K562 (cell line): Measurements from ENCODE around the gene SYT7. TPM values are rescaled to one million over a fixed set of nuclear protein-coding genes. Genes with fewer than 3 reads are reported as not detected.

ENCODE experiments used
- ARID2 ChIP-seq: fragments of 450-650 bp; IDR thresholded peaks from 2 replicates; pipeline ENCODE4 v1.6.1; 2017; ENCODE audit warnings: antibody characterized with exemption, mild to moderate bottlenecking
- ESRRB ChIP-seq: fragments of 250-450 bp; sonication (Bioruptor Pico); IDR thresholded peaks from 2 replicates; pipeline ENCODE4 v1.5.0; 2020; ENCODE audit warnings: mild to moderate bottlenecking, moderate library complexity, borderline replicate concordance
- ZBTB17 ChIP-seq: fragments of 450-650 bp; formaldehyde crosslinking; IDR thresholded peaks from 2 replicates; pipeline ENCODE4 v1.4.0; 2020; ENCODE audit warnings: mild to moderate bottlenecking
- ZNF408 ChIP-seq: fragments of 250-450 bp; sonication (Bioruptor Pico); IDR thresholded peaks from 2 replicates; pipeline ENCODE4 v1.4.0; 2020; ENCODE audit warnings: low read depth, mild to moderate bottlenecking, moderate library complexity
- polyA plus RNA-seq, 8 experiments: library from polyadenylated mRNA; depleted of rRNA in 4 of 8; stranded (reverse) in 5 of 8; unstranded in 3 of 8; fragments of >200 nt; fragmentation: Nextera tagmentation in 2 of 8; fragmentation: Illumina TruSeq in 1 of 8; extraction: Ambion mirVana in 2 of 8; extraction: Trizol in 1 of 8; gene quantifications; 2 replicates each; pipeline versions ENCODE4 v1.2.1 to v1.2.3, GENCODE V29; 2011 to 2014; ENCODE audit warnings: inconsistent platforms in 1 of 8, missing spikeins in 1 of 8
- total RNA-seq, 7 experiments: library from RNA; depleted of rRNA in 6 of 7; stranded (reverse); fragments of >200 nt in 6 of 7; fragmentation: Illumina TruSeq in 2 of 7; extraction: Trizol in 2 of 7; gene quantifications; 2 replicates each; pipeline versions ENCODE4 v1.2.1 to v1.2.3, GENCODE V29; 2011 to 2021; ENCODE audit warnings: low replicate concordance in 1 of 7
- TF ChIP-seq, protein P1 (sequence below), 2 experiments: fragments of 450-650 bp in 1 of 2; sonication (generic) in 1 of 2; formaldehyde crosslinking in 1 of 2; IDR thresholded peaks in 1 of 2; conservative IDR thresholded peaks in 1 of 2; 2 replicates each; pipeline versions ENCODE4 v1.6.1 to v1.8.1; 2016 to 2023; ENCODE audit warnings: mild to moderate bottlenecking in 2 of 2, moderate library complexity in 2 of 2, inconsistent platforms in 1 of 2, missing genetic modification reagents in 1 of 2
- TF ChIP-seq, protein P2 (sequence below): fragments of 250-450 bp; sonication (Bioruptor Pico); IDR thresholded peaks from 2 replicates; pipeline ENCODE4 v1.4.0; 2020; ENCODE audit warnings: mild to moderate bottlenecking, moderate library complexity, borderline replicate concordance
- TF ChIP-seq, protein P3 (sequence below): fragments of 250-450 bp; sonication (Bioruptor Pico); IDR thresholded peaks from 2 replicates; pipeline ENCODE4 v1.4.0; 2020; ENCODE audit warnings: mild to moderate bottlenecking
- TF ChIP-seq, protein P4 (sequence below): fragments of 450-650 bp; IDR thresholded peaks from 2 replicates; pipeline ENCODE4 v1.6.1; 2018; ENCODE audit not compliant: partially characterized antibody
- TF ChIP-seq, protein P5 (sequence below): fragments of 450-650 bp; IDR thresholded peaks from one replicate; pipeline ENCODE4 v1.6.1; 2018; ENCODE audit warnings: mild to moderate bottlenecking, moderate library complexity; ENCODE audit not compliant: partially characterized antibody
- TF ChIP-seq, protein P6 (sequence below): sonication (generic); formaldehyde crosslinking; IDR thresholded peaks from 2 replicates; pipeline ENCODE4 v1.8.0; 2023; ENCODE audit warnings: mild to moderate bottlenecking, missing genetic modification reagents

Gene SYT7
- total and polyA plus RNA-seq, 9 of the 15 experiments (the other 6 are each of a cell fraction or from before 2014, with no cell fraction given) = 0.01 to 0.51 (median 0.16) TPM; not detected in 1

DNA sequence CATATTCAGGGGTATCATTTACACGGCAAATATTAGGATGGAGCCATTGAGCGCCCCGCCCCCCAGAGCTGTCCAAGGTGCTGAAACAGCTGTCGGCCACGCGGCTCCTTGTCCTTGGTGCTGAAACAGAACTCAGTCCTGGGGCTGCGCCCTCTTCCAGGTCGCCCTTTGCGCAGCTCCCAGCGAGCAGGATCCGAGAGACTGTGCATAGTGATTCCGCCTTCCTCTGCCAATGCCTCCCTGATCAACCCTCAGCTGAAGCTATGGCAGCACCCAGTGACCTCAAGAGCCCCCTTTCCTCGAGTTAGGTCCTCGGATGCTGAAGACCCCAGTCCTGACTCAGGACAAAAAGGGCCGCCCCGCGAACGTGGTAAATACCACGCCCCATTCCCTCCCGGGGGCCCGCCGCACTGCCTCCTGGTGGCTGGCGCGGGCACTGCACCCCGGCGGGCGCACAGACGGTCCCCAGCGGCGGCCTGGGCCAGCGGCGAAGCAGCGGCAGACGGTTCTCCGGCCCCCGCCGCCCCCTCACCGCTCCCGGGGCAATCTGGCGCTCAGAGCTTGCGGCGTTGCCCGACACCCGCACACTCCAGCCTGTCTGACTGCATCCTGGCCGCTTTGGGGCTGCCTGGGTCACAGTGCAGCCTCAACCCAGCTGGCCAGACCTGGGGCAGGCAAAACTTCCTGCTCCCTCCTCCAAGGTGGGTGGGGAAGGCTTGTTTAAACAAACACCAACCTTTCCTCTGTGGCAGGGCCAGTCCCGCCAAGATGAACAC lies 13.4 kb downstream of the SYT7 start (continued):
- TF ChIP-seq, protein P1, sequence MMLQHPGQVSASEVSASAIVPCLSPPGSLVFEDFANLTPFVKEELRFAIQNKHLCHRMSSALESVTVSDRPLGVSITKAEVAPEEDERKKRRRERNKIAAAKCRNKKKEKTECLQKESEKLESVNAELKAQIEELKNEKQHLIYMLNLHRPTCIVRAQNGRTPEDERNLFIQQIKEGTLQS (IDR thresholded peaks at IDR 0.05) = no peak
- TF ChIP-seq, protein P1 (CRISPR knock-in tag; conservative IDR thresholded peaks at IDR 0.05) = peak; percentile 99
- TF ChIP-seq, protein P2, sequence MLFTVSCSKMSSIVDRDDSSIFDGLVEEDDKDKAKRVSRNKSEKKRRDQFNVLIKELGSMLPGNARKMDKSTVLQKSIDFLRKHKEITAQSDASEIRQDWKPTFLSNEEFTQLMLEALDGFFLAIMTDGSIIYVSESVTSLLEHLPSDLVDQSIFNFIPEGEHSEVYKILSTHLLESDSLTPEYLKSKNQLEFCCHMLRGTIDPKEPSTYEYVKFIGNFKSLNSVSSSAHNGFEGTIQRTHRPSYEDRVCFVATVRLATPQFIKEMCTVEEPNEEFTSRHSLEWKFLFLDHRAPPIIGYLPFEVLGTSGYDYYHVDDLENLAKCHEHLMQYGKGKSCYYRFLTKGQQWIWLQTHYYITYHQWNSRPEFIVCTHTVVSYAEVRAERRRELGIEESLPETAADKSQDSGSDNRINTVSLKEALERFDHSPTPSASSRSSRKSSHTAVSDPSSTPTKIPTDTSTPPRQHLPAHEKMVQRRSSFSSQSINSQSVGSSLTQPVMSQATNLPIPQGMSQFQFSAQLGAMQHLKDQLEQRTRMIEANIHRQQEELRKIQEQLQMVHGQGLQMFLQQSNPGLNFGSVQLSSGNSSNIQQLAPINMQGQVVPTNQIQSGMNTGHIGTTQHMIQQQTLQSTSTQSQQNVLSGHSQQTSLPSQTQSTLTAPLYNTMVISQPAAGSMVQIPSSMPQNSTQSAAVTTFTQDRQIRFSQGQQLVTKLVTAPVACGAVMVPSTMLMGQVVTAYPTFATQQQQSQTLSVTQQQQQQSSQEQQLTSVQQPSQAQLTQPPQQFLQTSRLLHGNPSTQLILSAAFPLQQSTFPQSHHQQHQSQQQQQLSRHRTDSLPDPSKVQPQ (CRISPR knock-in tag) = peak; percentile 82; the same call in 1 of the 2 replicates
- TF ChIP-seq, protein P3, sequence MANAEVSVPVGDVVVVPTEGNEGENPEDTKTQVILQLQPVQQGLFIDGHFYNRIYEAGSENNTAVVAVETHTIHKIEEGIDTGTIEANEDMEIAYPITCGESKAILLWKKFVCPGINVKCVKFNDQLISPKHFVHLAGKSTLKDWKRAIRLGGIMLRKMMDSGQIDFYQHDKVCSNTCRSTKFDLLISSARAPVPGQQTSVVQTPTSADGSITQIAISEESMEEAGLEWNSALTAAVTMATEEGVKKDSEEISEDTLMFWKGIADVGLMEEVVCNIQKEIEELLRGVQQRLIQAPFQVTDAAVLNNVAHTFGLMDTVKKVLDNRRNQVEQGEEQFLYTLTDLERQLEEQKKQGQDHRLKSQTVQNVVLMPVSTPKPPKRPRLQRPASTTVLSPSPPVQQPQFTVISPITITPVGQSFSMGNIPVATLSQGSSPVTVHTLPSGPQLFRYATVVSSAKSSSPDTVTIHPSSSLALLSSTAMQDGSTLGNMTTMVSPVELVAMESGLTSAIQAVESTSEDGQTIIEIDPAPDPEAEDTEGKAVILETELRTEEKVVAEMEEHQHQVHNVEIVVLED = peak; percentile 62
- TF ChIP-seq, protein P4, sequence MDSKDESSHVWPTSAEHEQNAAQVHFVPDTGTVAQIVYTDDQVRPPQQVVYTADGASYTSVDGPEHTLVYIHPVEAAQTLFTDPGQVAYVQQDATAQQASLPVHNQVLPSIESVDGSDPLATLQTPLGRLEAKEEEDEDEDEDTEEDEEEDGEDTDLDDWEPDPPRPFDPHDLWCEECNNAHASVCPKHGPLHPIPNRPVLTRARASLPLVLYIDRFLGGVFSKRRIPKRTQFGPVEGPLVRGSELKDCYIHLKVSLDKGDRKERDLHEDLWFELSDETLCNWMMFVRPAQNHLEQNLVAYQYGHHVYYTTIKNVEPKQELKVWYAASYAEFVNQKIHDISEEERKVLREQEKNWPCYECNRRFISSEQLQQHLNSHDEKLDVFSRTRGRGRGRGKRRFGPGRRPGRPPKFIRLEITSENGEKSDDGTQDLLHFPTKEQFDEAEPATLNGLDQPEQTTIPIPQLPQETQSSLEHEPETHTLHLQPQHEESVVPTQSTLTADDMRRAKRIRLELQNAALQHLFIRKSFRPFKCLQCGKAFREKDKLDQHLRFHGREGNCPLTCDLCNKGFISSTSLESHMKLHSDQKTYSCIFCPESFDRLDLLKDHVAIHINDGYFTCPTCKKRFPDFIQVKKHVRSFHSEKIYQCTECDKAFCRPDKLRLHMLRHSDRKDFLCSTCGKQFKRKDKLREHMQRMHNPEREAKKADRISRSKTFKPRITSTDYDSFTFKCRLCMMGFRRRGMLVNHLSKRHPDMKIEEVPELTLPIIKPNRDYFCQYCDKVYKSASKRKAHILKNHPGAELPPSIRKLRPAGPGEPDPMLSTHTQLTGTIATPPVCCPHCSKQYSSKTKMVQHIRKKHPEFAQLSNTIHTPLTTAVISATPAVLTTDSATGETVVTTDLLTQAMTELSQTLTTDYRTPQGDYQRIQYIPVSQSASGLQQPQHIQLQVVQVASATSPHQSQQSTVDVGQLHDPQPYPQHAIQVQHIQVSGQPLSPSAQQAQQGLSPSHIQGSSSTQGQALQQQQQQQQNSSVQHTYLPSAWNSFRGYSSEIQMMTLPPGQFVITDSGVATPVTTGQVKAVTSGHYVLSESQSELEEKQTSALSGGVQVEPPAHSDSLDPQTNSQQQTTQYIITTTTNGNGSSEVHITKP = peak; percentile 32
- TF ChIP-seq, protein P5, sequence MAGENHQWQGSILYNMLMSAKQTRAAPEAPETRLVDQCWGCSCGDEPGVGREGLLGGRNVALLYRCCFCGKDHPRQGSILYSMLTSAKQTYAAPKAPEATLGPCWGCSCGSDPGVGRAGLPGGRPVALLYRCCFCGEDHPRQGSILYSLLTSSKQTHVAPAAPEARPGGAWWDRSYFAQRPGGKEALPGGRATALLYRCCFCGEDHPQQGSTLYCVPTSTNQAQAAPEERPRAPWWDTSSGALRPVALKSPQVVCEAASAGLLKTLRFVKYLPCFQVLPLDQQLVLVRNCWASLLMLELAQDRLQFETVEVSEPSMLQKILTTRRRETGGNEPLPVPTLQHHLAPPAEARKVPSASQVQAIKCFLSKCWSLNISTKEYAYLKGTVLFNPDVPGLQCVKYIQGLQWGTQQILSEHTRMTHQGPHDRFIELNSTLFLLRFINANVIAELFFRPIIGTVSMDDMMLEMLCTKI = no peak
- TF ChIP-seq ARID2 (no peak), ZNF408 (CRISPR knock-in tag) (no peak), ESRRB (CRISPR knock-in tag) (no peak), ZBTB17 (peak; percentile 83)
- TF ChIP-seq, protein P6, sequence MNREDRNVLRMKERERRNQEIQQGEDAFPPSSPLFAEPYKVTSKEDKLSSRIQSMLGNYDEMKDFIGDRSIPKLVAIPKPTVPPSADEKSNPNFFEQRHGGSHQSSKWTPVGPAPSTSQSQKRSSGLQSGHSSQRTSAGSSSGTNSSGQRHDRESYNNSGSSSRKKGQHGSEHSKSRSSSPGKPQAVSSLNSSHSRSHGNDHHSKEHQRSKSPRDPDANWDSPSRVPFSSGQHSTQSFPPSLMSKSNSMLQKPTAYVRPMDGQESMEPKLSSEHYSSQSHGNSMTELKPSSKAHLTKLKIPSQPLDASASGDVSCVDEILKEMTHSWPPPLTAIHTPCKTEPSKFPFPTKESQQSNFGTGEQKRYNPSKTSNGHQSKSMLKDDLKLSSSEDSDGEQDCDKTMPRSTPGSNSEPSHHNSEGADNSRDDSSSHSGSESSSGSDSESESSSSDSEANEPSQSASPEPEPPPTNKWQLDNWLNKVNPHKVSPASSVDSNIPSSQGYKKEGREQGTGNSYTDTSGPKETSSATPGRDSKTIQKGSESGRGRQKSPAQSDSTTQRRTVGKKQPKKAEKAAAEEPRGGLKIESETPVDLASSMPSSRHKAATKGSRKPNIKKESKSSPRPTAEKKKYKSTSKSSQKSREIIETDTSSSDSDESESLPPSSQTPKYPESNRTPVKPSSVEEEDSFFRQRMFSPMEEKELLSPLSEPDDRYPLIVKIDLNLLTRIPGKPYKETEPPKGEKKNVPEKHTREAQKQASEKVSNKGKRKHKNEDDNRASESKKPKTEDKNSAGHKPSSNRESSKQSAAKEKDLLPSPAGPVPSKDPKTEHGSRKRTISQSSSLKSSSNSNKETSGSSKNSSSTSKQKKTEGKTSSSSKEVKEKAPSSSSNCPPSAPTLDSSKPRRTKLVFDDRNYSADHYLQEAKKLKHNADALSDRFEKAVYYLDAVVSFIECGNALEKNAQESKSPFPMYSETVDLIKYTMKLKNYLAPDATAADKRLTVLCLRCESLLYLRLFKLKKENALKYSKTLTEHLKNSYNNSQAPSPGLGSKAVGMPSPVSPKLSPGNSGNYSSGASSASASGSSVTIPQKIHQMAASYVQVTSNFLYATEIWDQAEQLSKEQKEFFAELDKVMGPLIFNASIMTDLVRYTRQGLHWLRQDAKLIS = peak; percentile 100
